HG02610 (cell line): ENCODE results near the gene LPP.
"Not testable (repeated sequence)": the region's sequence is repeated elsewhere in the genome, so short reads cannot be mapped to it uniquely, and the experiment has no call there.

Experiments used
- ATAC-seq: cut with Tn5 transposase; IDR thresholded peaks from one replicate; pipeline ENCODE4 v1.9.1; 2021; ENCODE audit warnings: mild to moderate bottlenecking, moderate library complexity; ENCODE audit not compliant: unreplicated experiment

LPP gene

GRCh38 chr3:188421836-188422540, 268.0 kb downstream of the LPP start:
- peak; percentile 100 for ATAC-seq

GRCh38 chr3:188427981-188428380, 274.0 kb downstream of the LPP start:
- ATAC-seq: not testable (repeated sequence)

DNA sequence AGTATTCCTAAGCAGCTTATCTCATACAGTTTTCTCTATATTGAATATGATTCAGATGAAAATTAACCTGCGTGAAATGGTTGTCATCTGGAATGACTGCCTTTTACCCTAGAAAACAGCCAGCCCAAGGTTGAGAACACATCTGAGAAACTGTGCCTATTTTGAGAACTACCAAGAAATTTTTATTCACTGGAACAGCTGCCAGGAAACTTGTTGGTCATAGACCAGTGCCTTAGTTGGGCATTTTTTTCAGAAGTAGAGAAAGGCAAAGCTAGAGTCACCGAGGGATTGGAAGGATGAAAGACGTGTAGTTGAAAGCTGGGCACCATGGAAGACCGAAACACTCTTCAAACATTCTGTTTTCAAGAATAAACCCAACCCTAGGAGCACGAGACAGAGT, 277.1 kb downstream of the LPP start:
- ATAC-seq: no peak

DNA sequence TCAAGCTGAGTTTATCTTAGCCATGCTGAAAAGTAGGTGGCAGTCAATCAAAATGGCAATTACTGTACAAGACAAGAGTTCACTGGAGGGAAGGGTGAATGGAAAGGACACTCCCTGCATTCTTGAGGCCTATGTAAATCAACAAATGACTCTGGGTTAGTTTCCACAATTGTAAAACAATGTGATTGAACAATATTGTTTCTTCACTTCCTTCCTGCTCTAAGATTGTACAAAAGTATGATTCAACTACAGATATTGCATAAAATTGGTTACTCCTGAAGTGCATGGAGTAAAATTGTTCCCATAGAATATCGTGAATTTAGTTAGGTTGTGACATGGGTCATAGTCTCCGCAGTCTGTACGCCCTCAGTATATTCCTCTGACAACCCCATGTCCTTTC, 277.6 kb downstream of the LPP start:
- no peak for ATAC-seq

- ATAC-seq: peak; percentile 45
Measured at GRCh38 chr3:188432802-188433520, 279.0 kb downstream of the LPP start.

- ATAC-seq: no peak
Measured at GRCh38 chr3:188433521-188434150, 279.7 kb downstream of the LPP start.

- no peak for ATAC-seq
Measured at GRCh38 chr3:188434594-188434993, 280.6 kb downstream of the LPP start.

DNA sequence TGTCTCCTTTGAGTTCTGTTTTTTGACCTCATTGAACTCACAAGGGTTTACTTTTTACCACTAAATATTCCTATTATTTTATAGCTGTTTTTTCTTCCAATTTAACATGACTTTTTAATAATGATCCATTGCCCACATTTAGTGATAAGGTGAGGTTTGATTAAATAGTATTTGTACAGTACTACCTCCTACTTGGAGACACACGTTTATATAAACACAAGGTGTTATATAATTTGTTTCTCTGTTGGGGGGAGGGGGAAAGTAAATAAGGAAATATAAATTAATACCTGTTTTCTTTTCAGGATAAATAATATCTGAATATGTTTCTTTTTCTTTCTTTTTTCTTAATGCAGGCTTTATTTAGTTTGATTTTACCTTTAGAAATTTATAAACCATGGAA, 281.3 kb downstream of the LPP start:
- ATAC-seq: no peak

DNA sequence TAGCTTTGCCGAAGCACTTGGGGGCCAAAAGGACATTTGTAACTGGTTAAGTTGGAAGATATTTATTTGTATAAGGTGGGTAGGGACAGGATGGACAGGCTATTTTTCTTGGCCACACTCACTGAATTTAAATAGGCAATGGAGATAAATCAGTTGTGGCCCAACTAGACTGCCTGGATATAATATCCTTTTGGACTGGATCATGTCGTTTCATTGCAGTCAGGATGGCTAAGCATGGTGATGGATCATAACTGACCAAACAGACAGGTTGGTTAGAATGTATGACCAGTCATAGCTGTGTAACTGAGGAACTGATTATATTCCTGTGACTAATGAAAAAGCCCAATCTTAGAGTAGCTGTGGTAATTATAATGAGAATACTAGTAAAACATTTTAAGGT, 284.0 kb downstream of the LPP start:
- no peak for ATAC-seq

DNA sequence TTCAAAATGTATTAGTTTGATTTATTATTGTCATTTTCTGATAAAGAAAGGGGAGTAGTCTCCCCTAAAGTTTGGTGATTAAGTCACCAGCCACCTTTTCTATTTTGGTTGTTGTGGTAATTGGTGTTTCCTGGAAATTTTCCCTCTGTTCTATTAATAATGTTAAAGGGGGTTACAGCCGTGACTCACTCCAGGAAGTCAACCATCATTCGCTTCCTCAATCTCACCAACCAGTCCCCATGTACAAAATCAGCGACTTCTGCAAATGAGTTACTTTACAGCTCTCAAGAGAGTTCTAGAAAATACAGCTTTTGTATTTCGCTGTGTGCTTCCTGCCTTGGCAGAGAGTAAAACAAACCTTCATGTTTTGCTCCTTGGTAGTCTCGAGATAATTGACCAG, 285.1 kb downstream of the LPP start:
- ATAC-seq: peak; percentile 95

- no peak for ATAC-seq
Measured at GRCh38 chr3:188440340-188440972, 286.5 kb downstream of the LPP start.

GRCh38 chr3:188442430-188442829, 288.5 kb downstream of the LPP start:
- ATAC-seq: no peak

- ATAC-seq: not testable (repeated sequence)
Measured at GRCh38 chr3:188445175-188445574, 291.2 kb downstream of the LPP start.

- peak; percentile 88 for ATAC-seq
Measured at GRCh38 chr3:188446014-188446413, 292.1 kb downstream of the LPP start.

DNA sequence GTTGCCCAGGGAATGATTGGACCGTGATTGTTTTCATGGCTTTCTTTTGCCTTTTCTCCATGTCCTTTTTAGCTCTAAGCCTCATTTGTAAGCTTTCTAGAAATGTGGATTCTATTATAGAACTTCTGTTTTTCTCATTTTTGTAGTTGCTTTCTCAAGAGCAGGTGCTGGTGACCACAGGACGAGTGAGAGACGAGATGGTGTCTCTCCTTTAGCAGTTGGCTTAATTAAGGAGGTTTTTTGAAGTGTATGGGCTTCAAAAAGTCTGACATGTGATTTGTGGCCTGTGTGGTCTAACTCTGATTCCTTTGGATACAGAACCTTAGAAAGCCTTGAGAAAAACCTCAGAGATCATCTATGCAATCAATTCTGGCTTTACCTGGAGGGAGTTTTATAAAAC, 292.8 kb downstream of the LPP start:
- ATAC-seq: peak; percentile 37

DNA sequence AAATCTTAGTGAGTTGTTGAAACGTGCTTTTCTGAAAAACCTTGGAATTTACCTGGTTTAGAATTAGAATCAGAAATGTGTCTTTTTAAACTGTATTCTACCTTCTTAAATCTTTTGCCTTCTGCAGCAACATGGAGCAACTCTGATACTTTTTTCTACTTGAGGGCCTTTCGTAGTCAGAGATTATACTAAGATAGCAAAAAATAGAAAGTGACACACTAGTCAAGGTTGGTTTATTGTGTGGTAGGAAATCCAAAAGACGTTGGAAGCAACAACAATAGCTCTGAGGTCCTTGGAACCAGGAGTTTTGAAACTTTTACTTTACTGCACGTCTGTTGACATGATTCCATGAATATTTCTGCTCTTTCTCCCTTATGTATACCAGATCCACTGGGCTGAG, 294.9 kb downstream of the LPP start:
- ATAC-seq: no peak

DNA sequence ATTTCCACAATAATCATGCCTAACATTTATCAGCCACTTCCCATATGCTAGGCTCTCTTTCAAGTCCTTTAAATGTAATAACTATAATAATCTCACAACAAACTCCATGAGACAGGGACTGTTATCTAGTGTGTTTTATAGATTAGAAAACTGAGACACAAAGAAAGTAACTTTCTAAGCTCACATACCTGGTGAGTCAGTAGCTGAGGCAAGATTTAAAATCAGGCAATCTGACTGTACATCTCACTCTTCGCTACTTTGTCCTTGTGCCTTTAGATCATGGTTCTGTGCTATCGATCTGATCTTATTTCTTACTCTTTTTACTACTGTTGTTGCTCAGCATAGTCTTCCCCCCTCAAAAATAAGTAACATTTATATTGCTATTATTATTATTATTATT, 295.5 kb downstream of the LPP start:
- ATAC-seq: no peak

DNA sequence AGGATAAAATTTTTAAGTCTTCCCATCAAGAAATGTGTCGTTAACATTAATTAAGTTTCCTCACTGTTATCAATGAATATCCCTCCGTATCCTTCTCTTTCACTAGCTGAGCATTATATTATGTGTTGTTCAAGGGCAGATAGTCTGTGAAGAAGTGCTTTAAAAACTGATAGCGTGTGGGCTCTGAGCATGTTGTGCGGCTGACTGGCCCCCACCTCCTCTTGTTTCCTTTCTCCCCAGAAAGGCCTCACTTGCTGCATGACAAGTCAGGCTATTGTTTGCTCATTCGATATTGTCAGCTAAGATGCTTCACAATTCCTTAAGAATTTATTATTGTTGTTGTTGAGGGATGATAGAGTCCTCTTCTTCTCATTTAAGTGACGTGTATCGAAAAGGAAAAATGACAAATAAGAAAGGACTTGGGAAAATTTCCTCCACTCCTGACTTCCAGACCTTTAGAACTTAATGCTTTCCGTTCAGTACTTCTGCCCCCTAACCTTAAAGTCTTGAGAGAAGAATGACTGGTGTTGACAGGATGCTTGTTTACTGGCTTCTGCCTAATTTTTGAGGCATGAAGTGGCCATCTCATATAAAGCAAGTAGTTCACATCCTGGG, 298.3 kb downstream of the LPP start:
- no peak for ATAC-seq

DNA sequence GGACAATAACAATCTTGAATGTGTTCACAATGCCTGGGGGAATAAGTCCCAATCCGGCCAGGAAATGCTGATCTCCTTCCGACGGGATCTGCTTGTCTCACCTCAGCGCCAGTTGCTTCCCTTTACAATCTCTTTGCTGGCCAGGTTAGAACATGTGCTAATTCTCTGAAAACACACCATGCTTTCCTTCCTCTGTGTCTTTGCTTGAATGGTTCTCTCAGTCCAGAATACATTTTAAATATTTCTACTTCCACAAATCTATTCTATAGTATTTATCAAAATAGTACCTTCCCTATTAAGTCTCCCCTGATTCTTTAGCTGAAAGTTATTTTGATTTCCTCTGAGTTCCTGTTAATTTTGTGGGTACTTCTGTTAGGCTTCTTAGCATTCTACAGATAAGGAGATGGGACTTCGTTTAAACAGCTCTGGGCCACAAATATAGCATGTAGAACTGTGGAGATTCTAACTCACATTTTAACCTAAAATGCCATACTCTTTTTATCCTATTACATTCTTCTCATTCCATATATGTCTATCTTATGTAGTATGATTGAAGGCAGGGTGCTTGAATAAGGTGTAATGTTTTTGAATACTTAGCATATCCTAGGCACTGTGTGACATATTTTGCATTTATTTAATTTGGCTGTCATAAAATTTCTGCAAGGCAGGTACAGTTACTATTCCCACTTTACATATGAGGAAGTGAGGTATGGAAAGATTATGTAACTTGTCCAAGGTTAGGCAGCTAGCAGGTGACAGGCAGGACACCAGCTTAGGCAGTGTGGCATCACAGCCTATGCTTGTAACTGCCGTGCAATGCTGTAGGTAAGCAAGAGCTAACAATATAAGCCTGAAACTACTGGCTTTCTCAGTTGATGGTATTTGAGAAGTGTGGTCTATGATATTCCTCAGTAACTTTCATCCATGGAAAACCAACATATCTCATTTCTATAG, 299.8 kb downstream of the LPP start:
- ATAC-seq: no peak

DNA sequence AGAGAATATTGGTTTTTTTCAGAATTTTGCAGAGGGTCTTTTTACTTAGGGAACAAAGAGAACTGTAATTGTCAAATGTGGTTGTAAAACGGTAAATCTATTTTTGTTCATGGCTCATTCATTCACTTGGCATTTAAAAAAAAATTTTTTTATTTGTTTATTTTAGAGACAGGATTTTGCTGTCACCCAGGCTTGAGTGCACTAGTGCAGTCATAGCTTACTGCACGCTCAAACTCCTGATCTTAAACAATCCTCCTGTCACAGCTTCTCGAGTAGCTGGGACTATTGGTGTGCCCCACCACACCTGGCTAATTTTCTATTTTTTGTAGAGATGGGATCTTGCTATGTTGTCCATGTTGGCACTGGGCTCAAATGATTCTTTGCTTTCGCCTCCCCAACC, 301.8 kb downstream of the LPP start:
- ATAC-seq: no peak
